HG03039 (cell line): ENCODE measurements around the gene UCHL3.
"Not testable (repeated sequence)": the region's sequence is repeated elsewhere in the genome, so short reads cannot be mapped to it uniquely, and the experiment has no call there.

Experiments used
- ATAC-seq: cut with Tn5 transposase; IDR thresholded peaks from one replicate; pipeline ENCODE4 v1.9.1; 2021; ENCODE audit warnings: mild to moderate bottlenecking, moderate library complexity; ENCODE audit not compliant: unreplicated experiment

The UCHL3 gene

DNA sequence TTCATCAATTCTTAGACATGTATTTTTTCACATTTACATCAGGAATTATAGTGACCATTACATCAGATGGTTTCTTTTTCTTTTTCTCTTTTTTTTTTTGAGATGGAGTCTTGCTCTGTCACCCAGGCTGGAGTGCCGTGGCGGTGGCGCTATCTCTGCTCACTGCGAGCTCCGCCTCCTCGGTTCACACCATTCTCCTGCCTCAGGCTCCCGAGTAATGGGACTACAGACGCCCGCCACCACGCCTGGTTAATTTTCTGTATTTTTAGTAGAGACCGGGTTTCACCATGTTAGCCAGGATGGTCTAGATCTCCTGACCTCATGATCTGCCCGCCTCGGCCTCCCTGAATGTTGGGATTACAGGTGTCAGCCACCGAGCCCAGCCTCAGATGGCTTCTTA, 4.2 kb upstream of the UCHL3 start:
- not testable (repeated sequence) for ATAC-seq

DNA sequence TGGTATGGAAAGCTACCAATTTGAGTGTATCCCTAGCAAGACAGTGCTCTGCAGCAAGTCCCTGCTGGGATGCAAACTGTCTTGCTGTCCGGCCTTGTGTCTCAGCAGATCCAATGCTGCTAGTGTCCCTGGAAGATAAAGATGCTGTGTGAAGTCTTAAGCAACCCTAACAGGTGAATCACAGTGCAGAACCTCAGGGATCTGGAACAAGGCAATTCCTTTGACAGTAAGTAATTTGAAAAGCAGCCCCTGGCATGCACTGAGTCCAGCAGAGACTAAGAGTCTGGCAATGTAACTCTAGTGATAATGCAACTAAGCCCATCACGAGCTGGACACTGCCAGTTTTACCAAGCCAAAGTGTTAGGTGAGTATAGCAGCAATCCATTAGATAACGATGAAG, 1.7 kb upstream of the UCHL3 start:
- no peak for ATAC-seq

DNA sequence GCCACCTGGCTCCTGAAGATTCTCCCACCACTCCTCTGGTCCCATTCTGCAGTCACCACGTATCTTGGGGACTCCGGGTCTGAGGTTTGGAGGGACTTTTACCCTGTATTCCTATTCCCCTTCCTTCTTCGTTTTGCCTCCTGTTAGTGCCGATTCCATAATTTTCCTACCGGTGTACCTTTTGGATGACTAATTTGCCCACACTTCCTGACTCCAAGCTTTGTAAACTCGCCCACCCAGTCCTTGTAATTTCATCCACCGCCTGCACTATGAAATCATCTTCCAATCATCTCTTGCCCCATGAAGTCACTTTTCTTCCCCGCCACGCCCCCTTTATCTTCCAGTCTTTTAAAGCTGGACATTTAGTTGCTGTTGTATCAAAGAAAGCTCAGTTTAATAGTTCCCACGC, 572 bp downstream of the UCHL3 start:
- peak; percentile 1 for ATAC-seq

GRCh38 chr13:75554464-75554863, 4.9 kb downstream of the UCHL3 start:
- no peak for ATAC-seq

DNA sequence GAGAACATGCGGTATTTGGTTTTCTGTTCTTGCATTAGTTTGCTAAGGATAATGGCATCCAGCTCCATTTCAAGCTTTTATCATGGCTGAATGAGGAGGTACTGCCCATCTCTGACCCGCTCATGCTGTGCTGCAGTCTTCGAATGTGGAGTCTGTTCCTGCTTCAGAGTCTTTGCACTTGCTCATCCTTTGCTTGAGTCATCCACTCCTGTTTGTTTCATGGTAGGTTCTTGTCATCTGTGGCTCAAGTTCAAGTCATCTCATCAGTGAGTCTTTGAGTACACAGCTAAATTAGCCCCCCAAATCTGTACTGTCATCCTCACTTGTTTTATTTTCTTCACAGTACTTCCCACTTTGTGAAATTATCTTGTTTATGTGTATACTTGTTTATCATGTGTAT, 5.4 kb downstream of the UCHL3 start:
- no peak for ATAC-seq

DNA sequence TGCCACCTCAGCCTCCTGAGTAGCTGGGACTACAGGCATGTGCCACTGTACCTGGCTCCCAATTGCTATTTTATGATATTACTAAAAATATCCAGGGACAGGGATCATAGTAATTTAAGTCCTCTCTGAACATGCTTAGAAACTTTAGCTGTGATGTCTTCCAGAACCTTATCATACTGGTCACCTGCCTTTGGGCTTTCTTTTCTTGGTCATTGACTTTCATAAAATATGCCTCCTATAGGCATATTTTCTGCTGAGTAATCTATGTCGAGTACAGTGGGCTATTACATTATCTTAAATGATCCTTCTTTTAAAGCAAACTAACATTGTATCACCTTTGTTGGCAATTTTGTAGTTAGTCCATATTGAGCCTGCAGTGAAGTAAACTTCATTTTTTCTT, 6.2 kb downstream of the UCHL3 start:
- no peak for ATAC-seq

GRCh38 chr13:75556961-75557360, 7.4 kb downstream of the UCHL3 start:
- ATAC-seq, result no peak

DNA sequence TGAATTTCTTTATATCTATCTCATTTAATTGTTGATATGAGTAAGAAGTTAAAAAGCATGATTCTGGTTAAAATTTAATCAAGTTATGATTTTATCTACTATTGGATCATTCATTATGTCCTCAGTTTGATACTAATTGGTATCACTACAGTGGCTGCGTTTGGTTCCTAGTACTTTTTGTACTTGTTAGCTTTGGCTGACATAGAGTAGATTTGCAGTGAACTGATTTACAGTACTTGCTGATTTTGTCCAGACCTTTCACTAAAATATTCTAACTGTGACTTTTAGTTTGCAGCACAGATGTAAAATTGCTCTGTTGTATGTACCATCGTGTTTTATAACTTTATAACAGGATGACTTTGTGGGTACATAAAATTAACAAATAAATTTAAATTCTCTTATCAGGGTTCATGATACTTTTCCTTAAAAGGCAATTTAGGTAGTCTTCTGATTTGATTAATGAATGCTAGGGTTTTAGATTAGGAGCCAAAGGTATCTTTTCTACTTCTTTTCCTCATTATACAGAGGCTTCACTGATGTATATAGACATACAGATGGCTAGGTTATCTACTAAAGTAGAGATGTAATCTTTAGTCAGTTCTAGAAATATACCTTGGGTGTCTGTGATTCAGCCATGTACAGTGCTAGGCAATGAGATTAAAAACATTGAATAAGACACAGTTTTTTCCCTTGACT, 8.7 kb downstream of the UCHL3 start:
- no peak for ATAC-seq

- no peak for ATAC-seq
These were observed 17.1 kb downstream of the UCHL3 start for GRCh38 chr13:75566658-75567057.

DNA sequence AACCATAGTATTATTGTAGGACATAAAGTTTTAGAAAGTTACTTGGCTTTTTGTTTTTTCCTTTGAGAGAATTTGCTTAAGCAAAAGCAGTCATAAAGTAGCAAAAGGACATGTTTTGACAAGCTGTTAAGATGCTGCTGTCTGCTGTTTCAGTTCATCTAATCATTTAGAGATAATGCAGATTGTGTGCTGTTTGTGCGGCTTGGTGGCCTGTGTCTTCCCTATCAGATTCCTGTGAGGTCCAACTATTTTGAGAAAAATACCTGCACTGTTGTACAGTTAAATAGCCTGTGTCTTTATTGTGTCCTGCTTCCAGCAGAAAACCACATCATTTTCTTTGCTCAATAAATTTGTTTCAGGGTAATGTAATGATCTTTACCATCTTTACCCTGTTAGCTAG, 20.0 kb downstream of the UCHL3 start:
- ATAC-seq, result no peak

- no peak for ATAC-seq
These were observed 29.9 kb downstream of the UCHL3 start for GRCh38 chr13:75579529-75579928.

DNA sequence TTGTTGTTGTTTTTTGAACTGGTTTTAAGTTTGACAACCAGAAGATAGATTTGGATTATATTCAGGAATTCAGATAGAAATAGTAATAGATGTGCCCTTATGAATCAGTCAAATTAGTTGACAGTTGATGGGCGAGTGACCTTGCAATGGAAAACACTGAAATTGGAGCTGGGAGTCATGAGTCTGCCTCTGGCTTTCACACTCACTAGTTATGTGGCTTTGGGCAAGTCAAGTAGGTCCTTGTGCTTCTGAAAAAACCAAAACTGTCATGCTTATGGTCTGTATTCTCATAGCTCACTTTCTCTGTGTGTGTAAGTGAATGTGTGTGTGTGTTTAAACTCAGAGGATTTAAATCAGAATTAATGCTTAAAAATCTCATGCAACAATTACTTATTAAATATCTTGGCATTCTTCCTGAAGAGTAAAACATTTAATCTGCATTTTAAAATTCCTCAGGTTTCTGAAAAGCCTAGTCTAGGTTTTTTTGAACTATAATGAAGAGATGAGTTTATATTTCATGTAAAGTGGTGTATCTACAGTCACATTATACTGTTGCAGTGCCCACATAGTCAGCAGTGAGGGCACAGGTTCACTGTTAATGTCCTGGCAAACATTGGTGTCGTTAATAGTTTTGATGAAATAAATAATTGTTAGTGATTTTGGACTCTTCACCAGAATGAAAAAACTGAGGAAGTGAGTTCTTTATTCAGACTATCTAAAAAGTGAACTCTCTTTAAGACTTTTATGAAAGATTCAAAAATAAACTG, 32.5 kb downstream of the UCHL3 start:
- no peak for ATAC-seq

DNA sequence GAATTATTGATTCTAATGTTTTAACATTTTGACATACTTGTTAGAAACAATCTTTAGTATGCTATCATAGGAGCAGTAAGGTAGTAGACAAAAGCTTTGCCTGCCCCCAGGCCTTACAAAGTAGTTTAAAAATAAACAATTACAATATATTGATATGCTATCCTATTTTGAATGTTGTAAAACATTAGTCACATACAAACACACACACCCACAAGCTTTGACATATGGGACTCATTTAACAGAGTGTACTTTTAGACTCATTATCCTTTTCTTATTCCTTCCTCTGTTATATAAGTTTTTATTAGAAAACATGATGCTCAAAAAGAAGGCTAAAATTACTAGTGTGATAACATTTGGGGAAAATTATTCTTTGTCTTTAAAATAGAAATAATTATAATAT, 33.5 kb downstream of the UCHL3 start:
- no peak for ATAC-seq

GRCh38 chr13:75585153-75585552, 35.6 kb downstream of the UCHL3 start:
- no peak for ATAC-seq

GRCh38 chr13:75587679-75588078, 38.1 kb downstream of the UCHL3 start:
- no peak for ATAC-seq

GRCh38 chr13:75596657-75597182, 47.1 kb downstream of the UCHL3 start:
- ATAC-seq, result no peak

DNA sequence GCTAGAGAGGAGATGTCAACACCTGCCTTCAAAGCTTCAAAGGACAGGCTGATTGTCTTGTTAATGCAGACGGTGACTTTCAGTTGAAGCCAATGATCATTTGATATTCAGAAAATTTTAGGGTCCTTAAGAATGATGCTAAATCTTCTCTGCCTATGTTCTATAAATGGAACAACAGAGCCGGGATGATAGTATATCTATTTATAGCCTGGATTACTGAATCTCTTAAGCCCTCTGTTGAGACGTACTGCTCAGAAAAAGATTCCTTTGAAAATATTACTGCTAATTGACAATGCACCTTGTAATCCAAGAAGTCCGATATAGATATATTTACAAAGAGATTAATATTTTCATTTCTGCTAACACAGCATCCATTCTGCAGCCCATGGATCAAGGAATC, 50.8 kb downstream of the UCHL3 start:
- no peak for ATAC-seq

DNA sequence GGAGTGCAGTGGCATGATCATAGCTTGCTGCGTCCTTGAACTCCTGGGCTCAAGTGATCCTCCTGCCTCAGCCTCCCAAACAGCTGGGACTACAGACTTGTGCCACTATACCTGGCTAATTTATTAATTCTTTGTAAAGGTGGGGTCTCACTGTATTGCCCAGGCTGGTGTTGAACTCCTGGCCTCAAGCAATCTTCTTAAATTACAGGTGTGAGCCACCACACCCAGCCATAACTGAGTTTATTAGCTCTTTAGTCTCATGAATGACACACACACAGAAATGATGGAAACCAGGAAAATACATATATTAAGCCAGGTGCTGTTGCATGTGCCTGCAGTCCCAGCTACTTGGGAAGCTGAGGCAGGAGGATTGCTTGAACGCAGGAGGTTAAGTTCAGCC, 53.4 kb downstream of the UCHL3 start:
- no peak for ATAC-seq

DNA sequence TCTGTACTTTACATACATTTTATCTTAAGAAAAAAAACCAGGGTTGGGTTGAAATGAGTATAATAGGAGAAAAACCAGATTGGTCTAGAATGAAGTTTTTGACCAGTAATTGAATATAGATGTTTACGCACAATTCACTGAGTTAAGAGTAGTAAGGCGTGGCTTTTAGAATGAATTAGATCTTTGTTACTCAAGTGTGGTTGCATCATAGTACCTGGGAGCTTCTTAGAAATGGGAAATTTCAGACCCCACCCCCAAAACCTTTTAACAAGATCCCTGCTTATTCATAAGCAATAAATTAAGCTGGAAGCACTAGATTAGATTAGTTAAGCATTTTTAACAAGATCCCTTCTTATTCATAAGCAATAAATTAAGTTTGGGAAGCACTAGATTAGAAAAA, 57.9 kb downstream of the UCHL3 start:
- no peak for ATAC-seq

- no peak for ATAC-seq
These were observed 60.9 kb downstream of the UCHL3 start for GRCh38 chr13:75610466-75610865.

DNA sequence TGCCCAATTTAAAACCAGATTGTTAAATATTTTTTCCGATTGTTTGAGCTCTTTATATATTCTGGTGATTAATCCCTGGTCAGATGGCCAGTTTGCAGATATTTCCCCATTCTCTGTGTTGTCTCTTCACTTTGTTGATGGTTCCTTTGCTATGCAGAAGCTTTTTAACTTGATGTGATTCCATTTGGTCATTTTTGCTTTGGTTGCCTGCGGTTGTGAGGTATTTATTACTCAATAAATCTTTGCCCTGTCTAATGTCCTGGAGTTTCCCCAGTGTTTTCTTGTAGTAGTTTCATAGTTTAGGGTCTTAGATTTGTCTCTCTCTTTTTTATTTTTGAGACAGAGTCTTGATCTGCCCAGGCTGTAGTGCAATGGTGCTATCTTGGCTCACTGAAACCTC, 62.8 kb downstream of the UCHL3 start:
- no peak for ATAC-seq

GRCh38 chr13:75617230-75617629, 67.6 kb downstream of the UCHL3 start:
- no peak for ATAC-seq
